H9 (cell line): Measurements from ENCODE around the gene TRMT44. TPM values are rescaled to one million over a fixed set of nuclear protein-coding genes. Genes with fewer than 3 reads are reported as not detected.

Source experiments
- DNase-seq: peaks from one replicate; pipeline ENCODE4 v3.0.0-alpha.2; 2017
- H2AFZ ChIP-seq: one replicate; pipeline ENCODE4 v1.6.1; 2013; ENCODE audit warnings: mild to moderate bottlenecking, low read length, control low read depth, moderate library complexity
- H2AK5ac ChIP-seq: 2 replicates; pipeline ENCODE4 v1.6.1; 2013; ENCODE audit warnings: low read length, control low read depth, mixed read lengths; ENCODE audit not compliant: insufficient read length
- H2BK120ac ChIP-seq: one replicate; pipeline ENCODE4 v1.6.1; 2013; ENCODE audit warnings: low read depth, mild to moderate bottlenecking, low read length, control low read depth, inconsistent platforms; ENCODE audit not compliant: poor library complexity, severe bottlenecking
- H2BK12ac ChIP-seq: 2 replicates; pipeline ENCODE4 v1.6.1; 2013; ENCODE audit warnings: low read length, control low read depth, mixed read lengths, low read depth; ENCODE audit not compliant: insufficient read length
- H2BK15ac ChIP-seq: 2 replicates; pipeline ENCODE4 v1.6.1; 2013; ENCODE audit warnings: low read depth, low read length, control low read depth
- H2BK20ac ChIP-seq: one replicate; pipeline ENCODE4 v1.6.1; 2013; ENCODE audit warnings: low read depth, mild to moderate bottlenecking, low read length, control low read depth, inconsistent platforms; ENCODE audit not compliant: poor library complexity, severe bottlenecking
- H2BK5ac ChIP-seq: 2 replicates; pipeline ENCODE4 v1.6.1; 2013; ENCODE audit warnings: low read length, control low read depth, mixed read lengths; ENCODE audit not compliant: insufficient read length
- H3K14ac ChIP-seq: 2 replicates; pipeline ENCODE4 v1.6.1; 2013; ENCODE audit warnings: low read length, control low read depth; ENCODE audit not compliant: insufficient read depth
- H3K18ac ChIP-seq: 2 replicates; pipeline ENCODE4 v1.6.1; 2013; ENCODE audit warnings: low read depth, mild to moderate bottlenecking, mixed read lengths, low read length, control low read depth; ENCODE audit not compliant: insufficient read length
- H3K23ac ChIP-seq: 2 replicates; pipeline ENCODE4 v1.6.1; 2013; ENCODE audit warnings: low read length, control low read depth, mixed read lengths, low read depth; ENCODE audit not compliant: insufficient read length
- H3K23me2 ChIP-seq: 2 replicates; pipeline ENCODE4 v1.6.1; 2013; ENCODE audit warnings: low read depth, mild to moderate bottlenecking, mixed read lengths, low read length, control low read depth; ENCODE audit not compliant: insufficient read length, poor library complexity, severe bottlenecking
- H3K27ac ChIP-seq: 2 replicates; pipeline ENCODE4 v1.5.1; 2013; ENCODE audit warnings: low read length, control low read depth, mixed read lengths, low read depth; ENCODE audit not compliant: insufficient read length
- H3K27me3 ChIP-seq: 2 replicates; pipeline ENCODE4 v1.6.1; 2013; ENCODE audit warnings: low read length, control low read depth, inconsistent platforms; ENCODE audit not compliant: insufficient read depth
- H3K4ac ChIP-seq: 2 replicates; pipeline ENCODE4 v1.6.1; 2013; ENCODE audit warnings: low read depth, mild to moderate bottlenecking, control low read depth, inconsistent platforms, low read length, moderate library complexity
- H3K4me1 ChIP-seq: 2 replicates; pipeline ENCODE4 v1.6.1; 2013; ENCODE audit warnings: low read length, control low read depth, inconsistent platforms; ENCODE audit not compliant: insufficient read depth
- H3K4me2 ChIP-seq: 2 replicates; pipeline ENCODE4 v1.6.1; 2013; ENCODE audit warnings: low read length, control low read depth, mixed read lengths; ENCODE audit not compliant: insufficient read length, insufficient read depth
- H3K56ac ChIP-seq: 2 replicates; pipeline ENCODE4 v1.6.1; 2013; ENCODE audit warnings: low read depth, mild to moderate bottlenecking, mixed read lengths, low read length, control low read depth; ENCODE audit not compliant: insufficient read length
- H3K79me1 ChIP-seq: 2 replicates; pipeline ENCODE4 v1.6.1; 2013; ENCODE audit warnings: low read depth, mild to moderate bottlenecking, moderate library complexity, low read length, control low read depth, inconsistent platforms; ENCODE audit not compliant: insufficient read depth, poor library complexity, severe bottlenecking
- H3K79me2 ChIP-seq: 2 replicates; pipeline ENCODE4 v1.6.1; 2013; ENCODE audit warnings: low read length, control low read depth, inconsistent platforms; ENCODE audit not compliant: insufficient read depth
- H3K9ac ChIP-seq: 2 replicates; pipeline ENCODE4 v1.6.1; 2013; ENCODE audit warnings: low read length, control low read depth, mixed read lengths; ENCODE audit not compliant: insufficient read length; ENCODE audit errors: extremely low read depth
- H3K9me3 ChIP-seq: one replicate; pipeline ENCODE4 v1.6.1; 2013; ENCODE audit warnings: low read depth, low read length, inconsistent platforms; ENCODE audit not compliant: control insufficient read depth
- H3T11ph ChIP-seq: one replicate; pipeline ENCODE4 v1.6.1; 2013; ENCODE audit warnings: mild to moderate bottlenecking, low read length, control low read depth, inconsistent platforms
- H4K20me1 ChIP-seq: one replicate; pipeline ENCODE4 v1.6.1; 2013; ENCODE audit not compliant: control insufficient read depth, insufficient read length, insufficient read depth
- H4K5ac ChIP-seq: 2 replicates; pipeline ENCODE4 v1.6.1; 2013; ENCODE audit warnings: low read depth, mild to moderate bottlenecking, mixed read lengths, low read length, control low read depth; ENCODE audit not compliant: insufficient read length
- H4K8ac ChIP-seq: replicated peaks from 2 replicates; pipeline ENCODE4 v1.6.1; 2013; ENCODE audit warnings: low read length, control low read depth, mixed read lengths, low read depth; ENCODE audit not compliant: insufficient read length
- H4K91ac ChIP-seq: 2 replicates; pipeline ENCODE4 v1.6.1; 2013; ENCODE audit warnings: low read depth, mild to moderate bottlenecking, moderate library complexity, mixed read lengths, low read length, control low read depth; ENCODE audit not compliant: insufficient read length
- H3K27ac Mint-ChIP-seq, 3 experiments: 2 replicates in 2 of 3; 3 replicates in 1 of 3; pipeline ENCODE4 v1.8.0; 2020 to 2021; ENCODE audit warnings: mixed read lengths in 3 of 3, mild to moderate bottlenecking in 1 of 3, moderate library complexity in 1 of 3
- H3K27me3 Mint-ChIP-seq: 2 replicates; pipeline ENCODE4 v1.8.0; 2021; ENCODE audit warnings: low read depth, mild to moderate bottlenecking, moderate library complexity, mixed read lengths
- H3K36me3 Mint-ChIP-seq, 3 experiments: 2 replicates in 2 of 3; 3 replicates in 1 of 3; pipeline ENCODE4 v1.8.0; 2020 to 2021; ENCODE audit warnings: low read depth in 3 of 3, mixed read lengths in 3 of 3; ENCODE audit not compliant: insufficient read depth in 1 of 3
- H3K4me1 Mint-ChIP-seq, 2 experiments: 2 replicates each; pipeline ENCODE4 v1.8.0; 2020; ENCODE audit warnings: mixed read lengths in 2 of 2
- H3K4me3 Mint-ChIP-seq, 2 experiments: 2 replicates in 1 of 2; 3 replicates in 1 of 2; pipeline ENCODE4 v1.8.0; 2020 to 2021; ENCODE audit warnings: mild to moderate bottlenecking in 2 of 2, mixed read lengths in 2 of 2, moderate library complexity in 1 of 2
- H3K9me3 Mint-ChIP-seq, 2 experiments: 2 replicates in 1 of 2; 3 replicates in 1 of 2; pipeline ENCODE4 v1.8.0; 2020; ENCODE audit warnings: mild to moderate bottlenecking in 2 of 2, mixed read lengths in 2 of 2, moderate library complexity in 1 of 2
- CTCF ChIP-seq: fragments of 200-600 bp; sonication (generic); conservative IDR thresholded peaks from 3 replicates; pipeline ENCODE4 v1.8.0; 2021; ENCODE audit warnings: antibody characterized with exemption, mild to moderate bottlenecking
- WGBS: extraction: QIAGEN DNeasy Blood & Tissue Kit; methylation state at CpG from one replicate; pipeline ENCODE4 v1.1.7; 2013; ENCODE audit warnings: missing lambda C conversion rate, low lambda C conversion rate, mixed read lengths; ENCODE audit not compliant: insufficient read length; ENCODE audit errors: extremely low coverage; 5-methylcytosine and 5-hydroxymethylcytosine counted together
- total RNA-seq: library from RNA; stranded (reverse); gene quantifications from 2 replicates; pipeline ENCODE4 v1.2.1, GENCODE V29; 2021

The TRMT44 gene
- total RNA-seq, 1 experiment from 2014 or later = 22.8 TPM

GRCh38 chr4:8495803-8496202 is 55.2 kb downstream of the TRMT44 start:
- H4K8ac ChIP-seq = no peak overlapping the region
- no peak for TF ChIP-seq CTCF
- no peak overlapping the region for H3K4me2 ChIP-seq
- no peak overlapping the region for H2BK12ac ChIP-seq
- H3K14ac ChIP-seq = no peak overlapping the region; the same call in 1 of the 2 replicates
- no peaks in the 10 kb centered on the region for H3K27me3 ChIP-seq
- no peak overlapping the region for H2AK5ac ChIP-seq
- H4K20me1 ChIP-seq = no peaks in the 10 kb centered on the region
- H3K79me1 ChIP-seq = no peaks in the 10 kb centered on the region
- no peak overlapping the region for H2BK120ac ChIP-seq
- H3K9ac ChIP-seq = no peak overlapping the region
- no peak overlapping the region for H4K91ac ChIP-seq
- peaks cover 11 to 18% (median 16%) of the 10 kb centered on the region in 3 experiments for H3K36me3 Mint-ChIP-seq
- peaks cover 43 to 47% of the 10 kb centered on the region in 2 experiments for H3K4me1 Mint-ChIP-seq
- peaks cover 2% of the 10 kb centered on the region for H3K23me2 ChIP-seq
- no peaks in the 10 kb centered on the region for H3K9me3 ChIP-seq
- no peak overlapping the region for H3K56ac ChIP-seq
- no peak overlapping the region for H2AFZ ChIP-seq
- H3K9me3 Mint-ChIP-seq = peaks cover 10 to 14% of the 10 kb centered on the region in 2 experiments
- H3K4me3 Mint-ChIP-seq = no peak overlapping the region
- H3K4ac ChIP-seq = no peak overlapping the region
- H3K4me1 ChIP-seq = peaks cover 4% of the 10 kb centered on the region; the same call in 1 of the 2 replicates
- H3K18ac ChIP-seq = no peak overlapping the region
- H3K27me3 Mint-ChIP-seq = no peaks in the 10 kb centered on the region
- no peak overlapping the region for H3K27ac ChIP-seq
- no peak overlapping the region for H2BK15ac ChIP-seq
- no peaks in the 10 kb centered on the region for H3K79me2 ChIP-seq
- H3K23ac ChIP-seq = no peak overlapping the region
- WGBS = no CpG with 5 or more reads among the region's 3 CpGs
- H3T11ph ChIP-seq = no peak overlapping the region
- no peak overlapping the region for H2BK5ac ChIP-seq
- peak overlapping the region in 2 of 3 experiments; percentile 92 to 93; a peak in 2 of 7 replicates for H3K27ac Mint-ChIP-seq
- no peak for DNase-seq
- no peak overlapping the region for H2BK20ac ChIP-seq
- no peak overlapping the region for H4K5ac ChIP-seq
